ENCODE data around the gene ITGA5.
A peak's percentile ranks its signal among the peaks of the same experiment; 100 is the strongest.

The ITGA5 gene

DNA sequence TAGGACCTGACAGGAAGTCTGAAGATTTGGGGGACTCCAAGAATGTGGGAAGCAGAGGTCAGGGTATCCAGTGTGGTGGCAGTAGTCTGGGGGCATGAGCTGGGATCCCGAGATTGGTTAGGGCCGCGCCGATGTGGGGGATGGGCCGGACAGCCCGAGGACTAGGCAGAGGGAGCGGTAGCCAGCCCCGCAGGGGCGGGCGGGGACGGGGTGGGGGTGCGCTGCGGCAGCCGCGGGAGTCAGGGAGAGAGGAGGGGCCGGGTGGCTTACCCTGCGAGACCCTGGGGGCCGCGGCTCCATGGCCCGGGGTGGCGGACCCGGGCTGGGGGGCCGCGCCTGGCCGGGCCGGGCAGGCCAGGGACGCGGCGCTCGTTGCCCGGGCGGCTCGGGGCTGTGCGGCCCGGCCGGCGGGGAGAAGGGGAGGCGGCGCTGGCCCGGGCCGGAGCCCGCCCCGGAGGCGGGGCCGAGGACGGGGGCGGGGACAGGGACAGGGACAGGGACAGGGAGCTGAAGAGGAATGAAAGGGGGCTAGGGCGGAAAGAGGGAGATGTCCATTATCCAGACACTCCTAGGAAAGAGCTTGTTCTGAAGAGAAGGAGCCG lies 40.2 kb downstream of the ITGA5 start:
- H3K27ac ChIP-seq (ENCODE audit: low read depth, low read length) = no peak overlapping the region
- peak overlapping the region; percentile 28; the same call in 1 of the 2 replicates for H3K9ac ChIP-seq (ENCODE audit: low read length)
- no peaks in the 10 kb centered on the region for H4K20me1 ChIP-seq (ENCODE audit: low read depth, low read length)
- H3K9me3 ChIP-seq (ENCODE audit: insufficient read depth, low read length) = no peaks in the 10 kb centered on the region
- H3F3A ChIP-seq (ENCODE audit: insufficient read depth) = no peaks in the 10 kb centered on the region
- H2AFZ ChIP-seq (ENCODE audit: low read depth, low read length, severe bottlenecking) = peak overlapping the region; percentile 82
- H3K4me2 ChIP-seq (ENCODE audit: low read depth, low read length, poor library complexity, severe bottlenecking) = peak overlapping the region; percentile 62
- no peaks in the 10 kb centered on the region for H3K9me2 ChIP-seq (replicated peaks; ENCODE audit: insufficient read depth, low read length)
- no peaks in the 10 kb centered on the region for H3K79me2 ChIP-seq (ENCODE audit: insufficient read depth, low read length)
- TF ChIP-seq, protein P1, sequence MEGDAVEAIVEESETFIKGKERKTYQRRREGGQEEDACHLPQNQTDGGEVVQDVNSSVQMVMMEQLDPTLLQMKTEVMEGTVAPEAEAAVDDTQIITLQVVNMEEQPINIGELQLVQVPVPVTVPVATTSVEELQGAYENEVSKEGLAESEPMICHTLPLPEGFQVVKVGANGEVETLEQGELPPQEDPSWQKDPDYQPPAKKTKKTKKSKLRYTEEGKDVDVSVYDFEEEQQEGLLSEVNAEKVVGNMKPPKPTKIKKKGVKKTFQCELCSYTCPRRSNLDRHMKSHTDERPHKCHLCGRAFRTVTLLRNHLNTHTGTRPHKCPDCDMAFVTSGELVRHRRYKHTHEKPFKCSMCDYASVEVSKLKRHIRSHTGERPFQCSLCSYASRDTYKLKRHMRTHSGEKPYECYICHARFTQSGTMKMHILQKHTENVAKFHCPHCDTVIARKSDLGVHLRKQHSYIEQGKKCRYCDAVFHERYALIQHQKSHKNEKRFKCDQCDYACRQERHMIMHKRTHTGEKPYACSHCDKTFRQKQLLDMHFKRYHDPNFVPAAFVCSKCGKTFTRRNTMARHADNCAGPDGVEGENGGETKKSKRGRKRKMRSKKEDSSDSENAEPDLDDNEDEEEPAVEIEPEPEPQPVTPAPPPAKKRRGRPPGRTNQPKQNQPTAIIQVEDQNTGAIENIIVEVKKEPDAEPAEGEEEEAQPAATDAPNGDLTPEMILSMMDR (IDR thresholded peaks at IDR 0.05; ENCODE audit: insufficient read depth, low read length, poor library complexity, severe bottlenecking) = no peak
- no peak for TF ChIP-seq EZH2phosphoT487 (conservative IDR thresholded peaks at IDR 0.05; ENCODE audit: low read length)
- peak overlapping the region; percentile 35 for H3K4me3 ChIP-seq (ENCODE audit: insufficient read depth, low read length, poor library complexity, severe bottlenecking)
- H3K27me3 ChIP-seq (ENCODE audit: low read length) = no peaks in the 10 kb centered on the region
- no peaks in the 10 kb centered on the region for H3K36me3 ChIP-seq (ENCODE audit: low read length)

DNA sequence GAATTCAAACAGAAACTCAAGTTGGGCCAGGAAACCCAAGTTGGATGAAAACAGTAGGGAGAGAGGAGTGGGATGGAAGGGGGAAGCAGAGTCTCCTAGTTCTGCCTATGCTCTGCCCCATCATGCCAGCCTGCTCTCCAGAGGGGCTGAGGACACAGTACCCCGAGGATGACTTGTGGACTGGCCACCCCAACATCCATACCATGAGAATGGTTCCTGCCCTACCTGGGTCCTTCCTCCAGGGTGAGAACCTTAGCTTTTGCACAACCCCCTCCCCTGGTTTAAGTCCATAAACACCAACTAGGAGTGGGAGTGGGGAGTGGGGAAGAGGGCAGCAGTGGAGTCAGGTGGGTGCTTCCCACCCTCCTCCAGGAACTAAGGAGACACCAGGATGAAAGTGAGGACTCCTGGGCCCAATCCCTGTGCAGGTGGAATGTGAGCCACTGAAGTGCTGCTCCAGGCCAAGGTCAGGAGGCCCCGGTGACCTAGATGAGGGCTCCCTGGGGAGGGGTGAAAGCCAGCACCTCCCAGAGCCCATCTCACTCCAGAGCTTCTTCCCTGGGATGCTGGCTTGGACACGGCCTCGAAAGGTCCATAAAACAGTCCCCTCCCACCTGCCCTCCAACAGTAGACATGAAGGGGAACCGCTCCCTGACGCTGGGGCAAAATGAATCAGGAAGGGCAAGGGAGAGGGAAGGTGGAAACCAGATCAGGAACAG lies 41.1 kb downstream of the ITGA5 start:
- H2AFZ ChIP-seq (ENCODE audit: low read depth, low read length, severe bottlenecking) = no peak overlapping the region
- no peak for TF ChIP-seq EZH2phosphoT487 (conservative IDR thresholded peaks at IDR 0.05; ENCODE audit: low read length)
- TF ChIP-seq, protein P1 (IDR thresholded peaks at IDR 0.05; ENCODE audit: insufficient read depth, low read length, poor library complexity, severe bottlenecking) = no peak
- no peaks in the 10 kb centered on the region for H4K20me1 ChIP-seq (ENCODE audit: low read depth, low read length)
- H3K4me2 ChIP-seq (ENCODE audit: low read depth, low read length, poor library complexity, severe bottlenecking) = no peak overlapping the region
- no peak overlapping the region for H3K4me3 ChIP-seq (ENCODE audit: insufficient read depth, low read length, poor library complexity, severe bottlenecking)
- H3K79me2 ChIP-seq (ENCODE audit: insufficient read depth, low read length) = no peaks in the 10 kb centered on the region
- no peaks in the 10 kb centered on the region for H3F3A ChIP-seq (ENCODE audit: insufficient read depth)
- H3K9ac ChIP-seq (ENCODE audit: low read length) = no peak overlapping the region
- no peaks in the 10 kb centered on the region for H3K27me3 ChIP-seq (ENCODE audit: low read length)
- no peak overlapping the region for H3K27ac ChIP-seq (ENCODE audit: low read depth, low read length)
- H3K36me3 ChIP-seq (ENCODE audit: low read length) = no peaks in the 10 kb centered on the region
- H3K9me3 ChIP-seq (ENCODE audit: insufficient read depth, low read length) = no peaks in the 10 kb centered on the region
- no peaks in the 10 kb centered on the region for H3K9me2 ChIP-seq (replicated peaks; ENCODE audit: insufficient read depth, low read length)

DNA sequence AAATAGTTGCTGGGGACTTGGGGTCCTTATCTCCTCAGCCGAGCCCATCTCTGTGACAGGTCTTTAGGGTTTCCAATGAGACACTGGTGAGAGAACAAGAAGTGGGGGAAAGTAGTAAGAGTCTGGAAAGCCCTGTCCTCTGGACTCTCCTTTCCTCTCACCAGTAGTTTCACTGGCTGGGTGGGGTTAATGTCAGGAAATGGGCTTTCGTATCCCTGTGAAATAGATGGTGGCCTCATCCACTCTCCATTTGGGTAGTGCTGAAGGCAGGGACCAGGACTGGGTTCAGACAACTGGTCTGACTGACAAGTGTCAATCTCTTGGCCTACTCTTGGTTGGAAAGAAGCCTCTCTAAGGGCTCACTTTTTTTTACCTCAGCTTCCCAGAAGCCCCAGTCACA lies 42.1 kb downstream of the ITGA5 start:
- Histone ChIP-seq H3K79me2 (ENCODE audit: insufficient read depth, low read length) (no peaks in the 10 kb centered on the region), H3F3A (ENCODE audit: insufficient read depth) (no peaks in the 10 kb centered on the region), H3K4me3 (ENCODE audit: insufficient read depth, low read length, poor library complexity, severe bottlenecking) (no peak overlapping the region), H3K9me3 (ENCODE audit: insufficient read depth, low read length) (no peaks in the 10 kb centered on the region), H3K36me3 (ENCODE audit: low read length) (no peaks in the 10 kb centered on the region), H3K27me3 (ENCODE audit: low read length) (no peaks in the 10 kb centered on the region), H3K9me2 (replicated peaks; ENCODE audit: insufficient read depth, low read length) (no peaks in the 10 kb centered on the region), H3K4me2 (ENCODE audit: low read depth, low read length, poor library complexity, severe bottlenecking) (no peak overlapping the region), H3K27ac (ENCODE audit: low read depth, low read length) (no peak overlapping the region), H4K20me1 (ENCODE audit: low read depth, low read length) (no peaks in the 10 kb centered on the region), H3K9ac (ENCODE audit: low read length) (no peak overlapping the region), H2AFZ (ENCODE audit: low read depth, low read length, severe bottlenecking) (no peak overlapping the region)
- TF ChIP-seq, protein P1 (IDR thresholded peaks at IDR 0.05; ENCODE audit: insufficient read depth, low read length, poor library complexity, severe bottlenecking) = no peak
- TF ChIP-seq EZH2phosphoT487 (conservative IDR thresholded peaks at IDR 0.05; ENCODE audit: low read length) = no peak
